Osteoblast (primary cell): Measurements from ENCODE around the gene BMP2. TPM values are rescaled to one million over a fixed set of nuclear protein-coding genes. Genes with fewer than 3 reads are reported as not detected.

Experiments used
- DNase-seq: peaks from one replicate; pipeline ENCODE4 v3.0.0; 2011; ENCODE audit warnings: low spot score, mixed read lengths; ENCODE audit not compliant: insufficient read length; ENCODE audit errors: missing footprints
- H2AFZ ChIP-seq: 2 replicates; pipeline ENCODE4 v1.6.0; 2011; ENCODE audit warnings: mild to moderate bottlenecking, low read length
- H3K27ac ChIP-seq: 2 replicates; pipeline ENCODE4 v1.5.1; 2011; ENCODE audit warnings: mild to moderate bottlenecking, low read depth, low read length, moderate library complexity
- H3K27me3 ChIP-seq: 2 replicates; pipeline ENCODE4 v1.6.0; 2012; ENCODE audit warnings: mild to moderate bottlenecking, control low read depth, inconsistent platforms, low read length, moderate library complexity; ENCODE audit not compliant: insufficient read depth
- H3K36me3 ChIP-seq: 2 replicates; pipeline ENCODE4 v1.5.1; 2011; ENCODE audit warnings: mild to moderate bottlenecking, low read length, control low read depth, moderate library complexity; ENCODE audit not compliant: insufficient read depth
- H3K4me1 ChIP-seq: 2 replicates; pipeline ENCODE4 v1.5.1; 2011; ENCODE audit warnings: mild to moderate bottlenecking, low read length, control low read depth, moderate library complexity; ENCODE audit not compliant: insufficient read depth
- H3K4me2 ChIP-seq: 2 replicates; pipeline ENCODE4 v1.6.0; 2011; ENCODE audit warnings: mild to moderate bottlenecking, low read length; ENCODE audit not compliant: insufficient read depth
- H3K4me3 ChIP-seq: fragments of 200-600 bp; sonication (generic); 3 replicates; pipeline ENCODE4 v1.5.1; 2012; ENCODE audit warnings: mild to moderate bottlenecking, low read length, inconsistent platforms; ENCODE audit not compliant: insufficient read depth
- H3K79me2 ChIP-seq: 2 replicates; pipeline ENCODE4 v1.6.0; 2012; ENCODE audit warnings: mild to moderate bottlenecking, low read length, control low read depth, inconsistent platforms; ENCODE audit not compliant: insufficient read depth
- H3K9me3 ChIP-seq: 2 replicates; pipeline ENCODE4 v1.5.1; 2011; ENCODE audit warnings: low read depth, low read length, control low read depth
- H4K20me1 ChIP-seq: 2 replicates; pipeline ENCODE4 v1.6.0; 2012; ENCODE audit warnings: mild to moderate bottlenecking, low read length, control low read depth; ENCODE audit not compliant: insufficient read depth
- total RNA-seq: library from RNA; depleted of rRNA; stranded (reverse); fragments of >200 nt; gene quantifications from 2 replicates; pipeline ENCODE4 v1.2.3, GENCODE V29; 2012
- TF ChIP-seq, protein P1 (sequence below): IDR thresholded peaks from 2 replicates; pipeline ENCODE4 v1.5.1; 2011; ENCODE audit warnings: mild to moderate bottlenecking, low read depth, low read length, moderate library complexity; ENCODE audit errors: extremely low read depth

BMP2 gene
- total RNA-seq, 1 donor = 1.8 TPM

- TF ChIP-seq, protein P1, sequence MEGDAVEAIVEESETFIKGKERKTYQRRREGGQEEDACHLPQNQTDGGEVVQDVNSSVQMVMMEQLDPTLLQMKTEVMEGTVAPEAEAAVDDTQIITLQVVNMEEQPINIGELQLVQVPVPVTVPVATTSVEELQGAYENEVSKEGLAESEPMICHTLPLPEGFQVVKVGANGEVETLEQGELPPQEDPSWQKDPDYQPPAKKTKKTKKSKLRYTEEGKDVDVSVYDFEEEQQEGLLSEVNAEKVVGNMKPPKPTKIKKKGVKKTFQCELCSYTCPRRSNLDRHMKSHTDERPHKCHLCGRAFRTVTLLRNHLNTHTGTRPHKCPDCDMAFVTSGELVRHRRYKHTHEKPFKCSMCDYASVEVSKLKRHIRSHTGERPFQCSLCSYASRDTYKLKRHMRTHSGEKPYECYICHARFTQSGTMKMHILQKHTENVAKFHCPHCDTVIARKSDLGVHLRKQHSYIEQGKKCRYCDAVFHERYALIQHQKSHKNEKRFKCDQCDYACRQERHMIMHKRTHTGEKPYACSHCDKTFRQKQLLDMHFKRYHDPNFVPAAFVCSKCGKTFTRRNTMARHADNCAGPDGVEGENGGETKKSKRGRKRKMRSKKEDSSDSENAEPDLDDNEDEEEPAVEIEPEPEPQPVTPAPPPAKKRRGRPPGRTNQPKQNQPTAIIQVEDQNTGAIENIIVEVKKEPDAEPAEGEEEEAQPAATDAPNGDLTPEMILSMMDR = no peak
- H3K27ac ChIP-seq = no peak overlapping the region
- H3K4me2 ChIP-seq = no peak overlapping the region
- no peaks in the 10 kb centered on the region for H4K20me1 ChIP-seq
- DNase-seq = no peak
- H3K4me3 ChIP-seq = no peak overlapping the region
- H3K27me3 ChIP-seq = no peaks in the 10 kb centered on the region
- no peak overlapping the region for H2AFZ ChIP-seq
- no peaks in the 10 kb centered on the region for H3K9me3 ChIP-seq
- H3K4me1 ChIP-seq = no peaks in the 10 kb centered on the region
- H3K79me2 ChIP-seq = no peaks in the 10 kb centered on the region
- H3K36me3 ChIP-seq = no peaks in the 10 kb centered on the region
Measured at GRCh38 chr20:6780433-6781190, 13.1 kb downstream of the BMP2 start.

DNA sequence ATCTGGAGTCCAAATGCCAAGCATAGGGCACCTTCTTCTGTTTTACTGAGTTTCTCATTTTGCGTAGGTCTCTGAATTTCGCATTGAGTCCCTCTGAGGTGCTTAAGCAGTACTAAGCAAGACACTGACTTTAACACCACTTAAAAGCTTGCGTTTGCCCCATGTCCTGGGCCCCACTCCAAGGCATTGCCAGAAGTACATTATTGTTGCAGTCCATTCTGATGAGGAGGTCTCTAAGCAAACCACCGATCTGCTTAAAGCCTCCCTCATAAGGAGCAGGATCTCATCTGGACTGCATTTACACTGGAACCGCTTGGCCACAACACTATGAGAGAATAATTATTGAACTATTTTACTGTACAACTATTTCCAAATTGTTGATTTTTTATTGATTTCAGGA, 16.3 kb downstream of the BMP2 start:
- TF ChIP-seq, protein P1 = no peak
- Histone ChIP-seq H3K4me3 (no peak overlapping the region), H3K27ac (no peak overlapping the region), H3K36me3 (no peaks in the 10 kb centered on the region), H4K20me1 (no peaks in the 10 kb centered on the region), H3K9me3 (no peaks in the 10 kb centered on the region), H3K4me1 (no peaks in the 10 kb centered on the region), H3K79me2 (no peaks in the 10 kb centered on the region), H2AFZ (no peak overlapping the region), H3K27me3 (no peaks in the 10 kb centered on the region), H3K4me2 (no peak overlapping the region)
- no peak for DNase-seq

- Histone ChIP-seq H4K20me1 (no peaks in the 10 kb centered on the region), H3K4me2 (no peak overlapping the region), H3K79me2 (no peaks in the 10 kb centered on the region), H3K36me3 (no peaks in the 10 kb centered on the region), H3K9me3 (no peaks in the 10 kb centered on the region), H3K27ac (no peak overlapping the region), H2AFZ (no peak overlapping the region), H3K4me3 (no peak overlapping the region), H3K4me1 (no peaks in the 10 kb centered on the region), H3K27me3 (no peaks in the 10 kb centered on the region)
- DNase-seq = no peak
- TF ChIP-seq, protein P1 = no peak
Measured at GRCh38 chr20:6784210-6784631, 16.7 kb downstream of the BMP2 start.

GRCh38 chr20:6784767-6785166, 17.3 kb downstream of the BMP2 start:
- H3K36me3 ChIP-seq = no peaks in the 10 kb centered on the region
- H3K4me3 ChIP-seq = no peak overlapping the region
- H3K79me2 ChIP-seq = no peaks in the 10 kb centered on the region
- DNase-seq = no peak
- H3K4me2 ChIP-seq = no peak overlapping the region
- H3K4me1 ChIP-seq = no peaks in the 10 kb centered on the region
- no peaks in the 10 kb centered on the region for H3K27me3 ChIP-seq
- no peaks in the 10 kb centered on the region for H3K9me3 ChIP-seq
- H2AFZ ChIP-seq = no peak overlapping the region
- H4K20me1 ChIP-seq = no peaks in the 10 kb centered on the region
- TF ChIP-seq, protein P1 = no peak
- H3K27ac ChIP-seq = no peak overlapping the region
